Calu3 (cell line): ENCODE results near the gene SNX10. TPM values are rescaled to one million over a fixed set of nuclear protein-coding genes. Genes with fewer than 3 reads are reported as not detected.

Experiments used
- BruUV-seq: library from RNA; stranded (reverse); fragments of 400-500 nt; replicated peaks from 2 replicates; lab custom pipeline; 2021; lab: Mats Ljungman, UMichigan
- CTCF ChIA-PET: fragments of 300-600 bp; sonication (Branson Sonifier 250); formaldehyde crosslinking; loops from one replicate; lab custom pipeline; 2022; ENCODE audit warnings: antibody characterized with exemption; lab: Charles Lee
- DNase-seq: peaks from one replicate; pipeline ENCODE4 v3.0.0; 2022
- H3K27ac Mint-ChIP-seq: one replicate; pipeline ENCODE4 v1.8.0; 2022; ENCODE audit warnings: mixed read lengths; ENCODE audit not compliant: unreplicated experiment
- H3K27me3 Mint-ChIP-seq: one replicate; pipeline ENCODE4 v1.8.0; 2022; ENCODE audit warnings: mixed read lengths; ENCODE audit not compliant: unreplicated experiment
- H3K36me3 Mint-ChIP-seq: one replicate; pipeline ENCODE4 v1.8.0; 2022; ENCODE audit warnings: mild to moderate bottlenecking, moderate library complexity, mixed read lengths; ENCODE audit not compliant: insufficient read depth, unreplicated experiment
- H3K4me1 Mint-ChIP-seq: one replicate; pipeline ENCODE4 v1.8.0; 2022; ENCODE audit warnings: mild to moderate bottlenecking, low read depth, mixed read lengths; ENCODE audit not compliant: unreplicated experiment
- H3K4me3 Mint-ChIP-seq: one replicate; pipeline ENCODE4 v1.8.0; 2022; ENCODE audit warnings: mild to moderate bottlenecking, low read depth, moderate library complexity, mixed read lengths; ENCODE audit not compliant: unreplicated experiment
- H3K9me3 Mint-ChIP-seq: one replicate; pipeline ENCODE4 v1.8.0; 2022; ENCODE audit warnings: low read depth, mixed read lengths; ENCODE audit not compliant: unreplicated experiment
- CTCF ChIP-seq: fragments of 200-600 bp; IDR thresholded peaks from one replicate; pipeline ENCODE4 v1.8.0; 2022; ENCODE audit warnings: antibody characterized with exemption; ENCODE audit not compliant: unreplicated experiment
- intact Hi-C: fragments of 100-400 bp; cut with micrococcal nuclease; formaldehyde crosslinking; loops from one replicate; pipeline ENCODE4 v1.10.0; 2022; ENCODE audit not compliant: unreplicated experiment
- total RNA-seq: library from RNA; stranded (reverse); gene quantifications from 2 replicates; pipeline ENCODE4 v1.2.3, GENCODE V29; 2022

The SNX10 gene
- total RNA-seq, 1 experiment from 2014 or later = 22.1 TPM

GRCh38 chr7:26419198-26419597 lies 127.5 kb downstream of the SNX10 start:
- Mint-ChIP-seq H3K4me3 (no peak overlapping the region), H3K4me1 (peaks cover 12% of the 10 kb centered on the region), H3K27ac (no peak overlapping the region), H3K36me3 (peaks cover 5% of the 10 kb centered on the region), H3K27me3 (no peaks in the 10 kb centered on the region), H3K9me3 (no peaks in the 10 kb centered on the region)
- intact Hi-C loops = no loop called here
- no peak for TF ChIP-seq CTCF
- no peak for DNase-seq
- CTCF ChIA-PET = no interaction called here
- BruUV-seq = no TSS peak

- intact Hi-C loops = no loop called here
These were observed 128.9 kb downstream of the SNX10 start for GRCh38 chr7:26420422-26421019.

GRCh38 chr7:26422761-26423160 lies 131.1 kb downstream of the SNX10 start:
- Mint-ChIP-seq H3K9me3 (no peaks in the 10 kb centered on the region), H3K36me3 (peaks cover 5% of the 10 kb centered on the region), H3K27me3 (no peaks in the 10 kb centered on the region), H3K4me1 (peaks cover 12% of the 10 kb centered on the region), H3K4me3 (no peak overlapping the region), H3K27ac (no peak overlapping the region)
- BruUV-seq = no TSS peak
- DNase-seq = no peak
- TF ChIP-seq CTCF = no peak
- intact Hi-C loops = no loop called here
- CTCF ChIA-PET = no interaction called here

More at GRCh38 chr7:26420422-26421019, 128.9 kb downstream of the SNX10 start:
- TF ChIP-seq CTCF = no peak
- H3K36me3 Mint-ChIP-seq = peaks cover 5% of the 10 kb centered on the region
- no peak for DNase-seq
- BruUV-seq = no TSS peak
- CTCF ChIA-PET = interaction anchor here (0.7 kb wide), 1 partner anchor 14 kb away, joined by 3 read pairs; no protein-coding TSS in a partner anchor
- no peaks in the 10 kb centered on the region for H3K27me3 Mint-ChIP-seq
- no peak overlapping the region for H3K27ac Mint-ChIP-seq
- no peak overlapping the region for H3K4me3 Mint-ChIP-seq
- H3K4me1 Mint-ChIP-seq = peaks cover 12% of the 10 kb centered on the region
- no peaks in the 10 kb centered on the region for H3K9me3 Mint-ChIP-seq

GRCh38 chr7:26423436-26423835 lies 131.8 kb downstream of the SNX10 start:
- TF ChIP-seq CTCF = no peak
- intact Hi-C loops = no loop called here
- H3K36me3 Mint-ChIP-seq = peaks cover 5% of the 10 kb centered on the region
- peaks cover 12% of the 10 kb centered on the region for H3K4me1 Mint-ChIP-seq
- H3K9me3 Mint-ChIP-seq = no peaks in the 10 kb centered on the region
- H3K27me3 Mint-ChIP-seq = no peaks in the 10 kb centered on the region
- no peak for DNase-seq
- BruUV-seq = no TSS peak
- no peak overlapping the region for H3K4me3 Mint-ChIP-seq
- CTCF ChIA-PET = interaction anchor here (0.5 to 1.0 kb wide), 2 partner anchors 186 to 241 kb away, joined by 4 read pairs; no protein-coding TSS in a partner anchor
- H3K27ac Mint-ChIP-seq = no peak overlapping the region

Other genes with a start within 250 kb of the SNX10 start
- gene NFE2L3, start 139.7 kb upstream of the SNX10 start, total RNA-seq = 74.3 and 108 TPM in 2 replicates
- gene HNRNPA2B1, start 91.1 kb upstream of the SNX10 start, total RNA-seq = 880 and 924 TPM in 2 replicates
- gene CBX3, start 90.1 kb upstream of the SNX10 start, total RNA-seq = 390 and 417 TPM in 2 replicates